SK-N-SH treated with all-trans-retinoic acid at 6 μM for 48 hours (cell line): ENCODE results near the gene ATP2C1.

Source experiments
- ATAC-seq: fragments of 200-7000 bp; cut with Tn5 transposase; 3 replicates; pipeline ENCODE4 v1.9.1; 2020; ENCODE audit warnings: mild to moderate bottlenecking, moderate library complexity
- ARNTL ChIP-seq: fragments of 450-650 bp; formaldehyde crosslinking; IDR thresholded peaks from 2 replicates; pipeline ENCODE4 v1.5.0; 2020; ENCODE audit warnings: low read depth, mild to moderate bottlenecking, moderate library complexity, borderline replicate concordance
- BACH2 ChIP-seq: fragments of 250-450 bp; sonication (Bioruptor Pico); IDR thresholded peaks from 2 replicates; pipeline ENCODE4 v1.9.0; 2021; ENCODE audit warnings: mild to moderate bottlenecking, borderline replicate concordance
- CSDC2 ChIP-seq: fragments of 250-450 bp; sonication (Bioruptor Pico); IDR thresholded peaks from 2 replicates; pipeline ENCODE4 v1.5.0; 2020; ENCODE audit warnings: mild to moderate bottlenecking, moderate library complexity
- GLIS3 ChIP-seq: fragments of 250-450 bp; sonication (Bioruptor Pico); IDR thresholded peaks from 2 replicates; pipeline ENCODE4 v1.5.0; 2020; ENCODE audit warnings: mild to moderate bottlenecking, moderate library complexity
- ISL1 ChIP-seq: fragments of 250-450 bp; sonication (Bioruptor Pico); IDR thresholded peaks from 2 replicates; pipeline ENCODE4 v2.1.2; 2022; ENCODE audit warnings: mild to moderate bottlenecking, moderate library complexity
- OSR1 ChIP-seq: fragments of 250-450 bp; sonication (Bioruptor Pico); IDR thresholded peaks from 2 replicates; pipeline ENCODE4 v1.8.0; 2022; ENCODE audit warnings: moderate library complexity, mild to moderate bottlenecking, inconsistent platforms
- TCF4 ChIP-seq: fragments of 250-450 bp; sonication (Bioruptor Pico); IDR thresholded peaks from 2 replicates; pipeline ENCODE4 v1.8.0; 2021; ENCODE audit warnings: mild to moderate bottlenecking, moderate library complexity, borderline replicate concordance
- TOX ChIP-seq: fragments of 250-450 bp; sonication (Bioruptor Pico); IDR thresholded peaks from 2 replicates; pipeline ENCODE4 v1.8.0; 2021; ENCODE audit warnings: mild to moderate bottlenecking, moderate library complexity, borderline replicate concordance
- ZC3H10 ChIP-seq: fragments of 250-450 bp; sonication (Bioruptor Pico); IDR thresholded peaks from 2 replicates; pipeline ENCODE4 v1.5.1; 2021; ENCODE audit warnings: mild to moderate bottlenecking, moderate library complexity
- ZFP3 ChIP-seq: fragments of 250-450 bp; sonication (Bioruptor Pico); IDR thresholded peaks from 2 replicates; pipeline ENCODE4 v1.5.0; 2020; ENCODE audit warnings: mild to moderate bottlenecking, moderate library complexity
- ZNF565 ChIP-seq: fragments of 450-650 bp; formaldehyde crosslinking; conservative IDR thresholded peaks from 2 replicates; pipeline ENCODE4 v1.5.0; 2020; ENCODE audit warnings: low read depth, mild to moderate bottlenecking, moderate library complexity
- ZNF70 ChIP-seq: fragments of 450-650 bp; formaldehyde crosslinking; IDR thresholded peaks from 2 replicates; pipeline ENCODE4 v1.5.0; 2020; ENCODE audit warnings: mild to moderate bottlenecking, moderate library complexity
- ZNF8 ChIP-seq: fragments of 450-650 bp; formaldehyde crosslinking; IDR thresholded peaks from 2 replicates; pipeline ENCODE4 v1.5.0; 2020; ENCODE audit warnings: mild to moderate bottlenecking, moderate library complexity
- TF ChIP-seq, protein P1 (sequence below): fragments of 250-450 bp; sonication (Bioruptor Pico); IDR thresholded peaks from 2 replicates; pipeline ENCODE4 v1.8.0; 2021; ENCODE audit warnings: low read depth, mild to moderate bottlenecking, moderate library complexity, borderline replicate concordance
- TF ChIP-seq, protein P2 (sequence below): fragments of 250-450 bp; sonication (Bioruptor Pico); IDR thresholded peaks from 2 replicates; pipeline ENCODE4 v1.5.0; 2020; ENCODE audit warnings: mild to moderate bottlenecking, moderate library complexity
- TF ChIP-seq, protein P3 (sequence below): fragments of 250-450 bp; sonication (Bioruptor Pico); IDR thresholded peaks from 2 replicates; pipeline ENCODE4 v1.5.1; 2020; ENCODE audit warnings: low read depth, mild to moderate bottlenecking, moderate library complexity

ATP2C1 gene, protein sequence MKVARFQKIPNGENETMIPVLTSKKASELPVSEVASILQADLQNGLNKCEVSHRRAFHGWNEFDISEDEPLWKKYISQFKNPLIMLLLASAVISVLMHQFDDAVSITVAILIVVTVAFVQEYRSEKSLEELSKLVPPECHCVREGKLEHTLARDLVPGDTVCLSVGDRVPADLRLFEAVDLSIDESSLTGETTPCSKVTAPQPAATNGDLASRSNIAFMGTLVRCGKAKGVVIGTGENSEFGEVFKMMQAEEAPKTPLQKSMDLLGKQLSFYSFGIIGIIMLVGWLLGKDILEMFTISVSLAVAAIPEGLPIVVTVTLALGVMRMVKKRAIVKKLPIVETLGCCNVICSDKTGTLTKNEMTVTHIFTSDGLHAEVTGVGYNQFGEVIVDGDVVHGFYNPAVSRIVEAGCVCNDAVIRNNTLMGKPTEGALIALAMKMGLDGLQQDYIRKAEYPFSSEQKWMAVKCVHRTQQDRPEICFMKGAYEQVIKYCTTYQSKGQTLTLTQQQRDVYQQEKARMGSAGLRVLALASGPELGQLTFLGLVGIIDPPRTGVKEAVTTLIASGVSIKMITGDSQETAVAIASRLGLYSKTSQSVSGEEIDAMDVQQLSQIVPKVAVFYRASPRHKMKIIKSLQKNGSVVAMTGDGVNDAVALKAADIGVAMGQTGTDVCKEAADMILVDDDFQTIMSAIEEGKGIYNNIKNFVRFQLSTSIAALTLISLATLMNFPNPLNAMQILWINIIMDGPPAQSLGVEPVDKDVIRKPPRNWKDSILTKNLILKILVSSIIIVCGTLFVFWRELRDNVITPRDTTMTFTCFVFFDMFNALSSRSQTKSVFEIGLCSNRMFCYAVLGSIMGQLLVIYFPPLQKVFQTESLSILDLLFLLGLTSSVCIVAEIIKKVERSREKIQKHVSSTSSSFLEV

DNA sequence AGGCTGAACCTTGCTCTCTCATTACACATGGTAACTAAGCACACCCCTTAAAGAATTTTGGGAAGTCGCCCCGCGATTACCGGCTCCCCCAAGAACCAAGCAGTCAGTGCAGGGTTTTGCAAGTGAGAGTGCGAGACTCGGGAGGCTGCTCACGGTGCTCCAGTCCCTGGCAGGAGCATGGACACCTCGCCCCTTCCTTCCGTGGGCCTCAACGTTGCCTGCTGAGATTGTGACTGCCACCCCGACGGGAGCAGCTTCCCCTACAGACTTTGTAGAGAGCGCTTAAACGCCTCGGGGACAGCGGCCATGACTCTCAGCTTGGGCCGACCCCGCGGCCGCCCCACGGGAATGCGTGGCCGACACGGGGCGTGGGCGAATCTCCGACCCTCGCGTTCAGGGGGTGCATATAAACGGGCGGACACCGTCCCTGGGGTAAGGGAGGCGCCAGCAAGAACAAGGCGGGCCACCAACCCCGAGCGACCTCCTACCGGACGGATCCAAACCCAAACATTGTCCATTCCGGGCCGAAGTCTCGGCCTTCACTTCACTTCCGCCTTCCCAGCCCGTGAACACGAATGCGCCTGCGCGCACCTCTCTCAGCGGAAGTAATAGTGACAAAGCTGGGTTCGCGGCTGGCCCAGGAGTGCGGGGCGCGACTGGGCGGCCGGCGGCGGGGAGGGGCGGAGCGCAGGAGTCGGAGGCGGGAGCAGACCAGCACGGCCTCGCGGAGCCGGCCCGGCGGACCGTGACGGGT, at the start of gene ATP2C1:
ATP2C1 (plus strand) TSS at position 709 of the 754 bp plus-strand sequence. CDS start 686 bp downstream, outside the sequence.
- 0 out of 2 replicates have a peak, but pooled peaks have one; percentile 41 for TF ChIP-seq ZFP3 (CRISPR knock-in tag)
- TF ChIP-seq, protein P1, sequence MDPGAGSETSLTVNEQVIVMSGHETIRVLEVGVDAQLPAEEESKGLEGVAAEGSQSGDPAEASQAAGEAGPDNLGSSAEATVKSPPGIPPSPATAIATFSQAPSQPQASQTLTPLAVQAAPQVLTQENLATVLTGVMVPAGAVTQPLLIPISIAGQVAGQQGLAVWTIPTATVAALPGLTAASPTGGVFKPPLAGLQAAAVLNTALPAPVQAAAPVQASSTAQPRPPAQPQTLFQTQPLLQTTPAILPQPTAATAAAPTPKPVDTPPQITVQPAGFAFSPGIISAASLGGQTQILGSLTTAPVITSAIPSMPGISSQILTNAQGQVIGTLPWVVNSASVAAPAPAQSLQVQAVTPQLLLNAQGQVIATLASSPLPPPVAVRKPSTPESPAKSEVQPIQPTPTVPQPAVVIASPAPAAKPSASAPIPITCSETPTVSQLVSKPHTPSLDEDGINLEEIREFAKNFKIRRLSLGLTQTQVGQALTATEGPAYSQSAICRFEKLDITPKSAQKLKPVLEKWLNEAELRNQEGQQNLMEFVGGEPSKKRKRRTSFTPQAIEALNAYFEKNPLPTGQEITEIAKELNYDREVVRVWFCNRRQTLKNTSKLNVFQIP (CRISPR knock-in tag): no peak
- peak; percentile 96 for ATAC-seq

DNA sequence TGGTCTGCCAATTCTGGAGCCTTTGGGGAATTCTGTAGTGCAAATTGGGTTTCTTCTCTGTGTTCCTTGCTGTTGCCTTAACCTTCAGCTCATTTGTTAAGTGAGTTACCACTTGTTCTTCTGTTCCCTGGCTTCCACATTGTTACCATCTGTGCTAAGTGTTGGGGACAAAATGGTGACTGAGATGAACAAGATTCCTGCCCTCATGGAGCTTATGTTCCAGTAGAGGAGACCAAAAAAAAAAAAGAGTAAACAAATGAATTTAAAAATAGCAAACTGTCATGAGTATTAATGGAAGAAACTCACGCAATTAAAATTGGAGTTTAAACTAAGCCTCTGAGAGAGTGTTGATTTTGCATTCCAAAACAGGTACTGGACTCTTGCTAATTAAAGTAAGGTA, 49.4 kb upstream of the ATP2C1 start:
- TF ChIP-seq ISL1 (CRISPR knock-in tag) (no peak), CSDC2 (CRISPR knock-in tag) (no peak), TOX (CRISPR knock-in tag) (no peak), ZFP3 (CRISPR knock-in tag) (no peak), TCF4 (CRISPR knock-in tag) (no peak), BACH2 (CRISPR knock-in tag) (no peak), GLIS3 (CRISPR knock-in tag) (no peak), ARNTL (CRISPR knock-in tag) (no peak), OSR1 (no peak)
- TF ChIP-seq, protein P2, sequence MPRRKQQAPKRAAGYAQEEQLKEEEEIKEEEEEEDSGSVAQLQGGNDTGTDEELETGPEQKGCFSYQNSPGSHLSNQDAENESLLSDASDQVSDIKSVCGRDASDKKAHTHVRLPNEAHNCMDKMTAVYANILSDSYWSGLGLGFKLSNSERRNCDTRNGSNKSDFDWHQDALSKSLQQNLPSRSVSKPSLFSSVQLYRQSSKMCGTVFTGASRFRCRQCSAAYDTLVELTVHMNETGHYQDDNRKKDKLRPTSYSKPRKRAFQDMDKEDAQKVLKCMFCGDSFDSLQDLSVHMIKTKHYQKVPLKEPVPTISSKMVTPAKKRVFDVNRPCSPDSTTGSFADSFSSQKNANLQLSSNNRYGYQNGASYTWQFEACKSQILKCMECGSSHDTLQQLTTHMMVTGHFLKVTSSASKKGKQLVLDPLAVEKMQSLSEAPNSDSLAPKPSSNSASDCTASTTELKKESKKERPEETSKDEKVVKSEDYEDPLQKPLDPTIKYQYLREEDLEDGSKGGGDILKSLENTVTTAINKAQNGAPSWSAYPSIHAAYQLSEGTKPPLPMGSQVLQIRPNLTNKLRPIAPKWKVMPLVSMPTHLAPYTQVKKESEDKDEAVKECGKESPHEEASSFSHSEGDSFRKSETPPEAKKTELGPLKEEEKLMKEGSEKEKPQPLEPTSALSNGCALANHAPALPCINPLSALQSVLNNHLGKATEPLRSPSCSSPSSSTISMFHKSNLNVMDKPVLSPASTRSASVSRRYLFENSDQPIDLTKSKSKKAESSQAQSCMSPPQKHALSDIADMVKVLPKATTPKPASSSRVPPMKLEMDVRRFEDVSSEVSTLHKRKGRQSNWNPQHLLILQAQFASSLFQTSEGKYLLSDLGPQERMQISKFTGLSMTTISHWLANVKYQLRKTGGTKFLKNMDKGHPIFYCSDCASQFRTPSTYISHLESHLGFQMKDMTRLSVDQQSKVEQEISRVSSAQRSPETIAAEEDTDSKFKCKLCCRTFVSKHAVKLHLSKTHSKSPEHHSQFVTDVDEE (CRISPR knock-in tag): no peak
- TF ChIP-seq, protein P1 (CRISPR knock-in tag): no peak
- no peak for ATAC-seq

DNA sequence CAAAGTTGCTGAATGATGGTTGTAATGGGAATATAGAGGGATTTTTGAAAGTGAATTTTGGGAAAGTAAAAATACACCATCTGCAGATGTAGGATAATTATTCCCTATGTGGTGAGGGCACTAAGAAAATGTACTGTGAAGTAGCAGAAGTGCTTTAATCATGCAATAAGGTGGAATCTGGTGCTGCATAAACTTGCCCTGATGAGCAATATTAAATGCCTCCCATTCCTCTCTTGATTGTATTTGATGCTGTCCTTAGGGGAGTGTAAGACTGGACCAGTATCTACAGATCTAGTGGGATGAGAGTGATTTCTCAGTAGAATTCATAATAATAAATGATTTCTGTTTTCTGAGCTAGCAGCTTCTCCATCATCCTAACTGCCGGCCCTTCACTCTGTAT, 47.7 kb upstream of the ATP2C1 start:
- no peak for TF ChIP-seq ZFP3 (CRISPR knock-in tag)
- TF ChIP-seq, protein P2 (CRISPR knock-in tag): no peak
- TF ChIP-seq, protein P3, sequence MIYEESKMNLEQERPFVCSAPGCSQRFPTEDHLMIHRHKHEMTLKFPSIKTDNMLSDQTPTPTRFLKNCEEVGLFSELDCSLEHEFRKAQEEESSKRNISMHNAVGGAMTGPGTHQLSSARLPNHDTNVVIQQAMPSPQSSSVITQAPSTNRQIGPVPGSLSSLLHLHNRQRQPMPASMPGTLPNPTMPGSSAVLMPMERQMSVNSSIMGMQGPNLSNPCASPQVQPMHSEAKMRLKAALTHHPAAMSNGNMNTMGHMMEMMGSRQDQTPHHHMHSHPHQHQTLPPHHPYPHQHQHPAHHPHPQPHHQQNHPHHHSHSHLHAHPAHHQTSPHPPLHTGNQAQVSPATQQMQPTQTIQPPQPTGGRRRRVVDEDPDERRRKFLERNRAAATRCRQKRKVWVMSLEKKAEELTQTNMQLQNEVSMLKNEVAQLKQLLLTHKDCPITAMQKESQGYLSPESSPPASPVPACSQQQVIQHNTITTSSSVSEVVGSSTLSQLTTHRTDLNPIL (CRISPR knock-in tag): no peak
- TF ChIP-seq ZNF70 (CRISPR knock-in tag): no peak
- TF ChIP-seq ZNF565: no peak
- TF ChIP-seq OSR1: no peak
- TF ChIP-seq ZNF8 (CRISPR knock-in tag): no peak
- TF ChIP-seq ZC3H10 (CRISPR knock-in tag): no peak
- ATAC-seq: no peak
